ENCODE measurements around the gene FIBP. TPM values are rescaled to one million over a fixed set of nuclear protein-coding genes. Genes with fewer than 3 reads are reported as not detected.

Gene FIBP
- total RNA-seq, 2 experiments from 2014 or later, result 78.8 to 79.9 TPM

DNA sequence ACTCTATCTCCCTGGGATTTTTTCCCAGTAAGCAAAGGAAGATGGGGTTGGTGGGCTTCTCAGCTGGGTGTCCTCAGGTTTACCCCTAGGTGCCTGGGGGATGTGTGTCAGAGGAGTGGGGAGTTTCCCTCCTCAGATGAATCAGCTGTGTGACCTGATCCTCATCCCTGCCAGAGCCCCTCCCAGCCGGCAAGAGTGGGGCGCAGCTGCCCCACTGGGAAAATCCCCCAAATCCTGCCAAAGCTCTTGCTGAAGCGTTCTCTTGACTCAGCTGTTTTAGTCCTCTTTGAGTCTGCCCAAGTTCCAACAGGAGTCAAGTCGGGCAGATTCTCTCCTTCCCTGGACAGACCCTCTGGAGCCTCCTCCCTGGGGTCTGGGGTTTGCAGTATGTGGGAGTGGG lies 24.6 kb upstream of the FIBP start:
- H3K9me3 Mint-ChIP-seq, result no peaks in the 10 kb centered on the region
- peaks cover 26% of the 10 kb centered on the region for H3K4me1 Mint-ChIP-seq (ENCODE audit: low read depth)
- intact Hi-C loops (cut with micrococcal nuclease), result no loop called here
- no peak for DNase-seq
- peaks cover 4% of the 10 kb centered on the region for H3K27me3 Mint-ChIP-seq
- H3K4me3 Mint-ChIP-seq, result no peak overlapping the region
- H3K36me3 Mint-ChIP-seq (ENCODE audit: low read depth), result peaks cover 7% of the 10 kb centered on the region
- ChIA-PET POLR2A (interaction anchor here (2.5 kb wide), 1 partner anchor 12 kb away, joined by 12 read pairs; the partner anchor contains the start of gene FOSL1), CTCF (interaction anchor here (1.2 to 1.5 kb wide), 2 partner anchors 10 to 28 kb away, joined by 3 read pairs; no protein-coding TSS in a partner anchor)
- H3K27ac Mint-ChIP-seq, result no peak overlapping the region
- ATAC-seq, result peak; percentile 32
- TF ChIP-seq, protein P1, sequence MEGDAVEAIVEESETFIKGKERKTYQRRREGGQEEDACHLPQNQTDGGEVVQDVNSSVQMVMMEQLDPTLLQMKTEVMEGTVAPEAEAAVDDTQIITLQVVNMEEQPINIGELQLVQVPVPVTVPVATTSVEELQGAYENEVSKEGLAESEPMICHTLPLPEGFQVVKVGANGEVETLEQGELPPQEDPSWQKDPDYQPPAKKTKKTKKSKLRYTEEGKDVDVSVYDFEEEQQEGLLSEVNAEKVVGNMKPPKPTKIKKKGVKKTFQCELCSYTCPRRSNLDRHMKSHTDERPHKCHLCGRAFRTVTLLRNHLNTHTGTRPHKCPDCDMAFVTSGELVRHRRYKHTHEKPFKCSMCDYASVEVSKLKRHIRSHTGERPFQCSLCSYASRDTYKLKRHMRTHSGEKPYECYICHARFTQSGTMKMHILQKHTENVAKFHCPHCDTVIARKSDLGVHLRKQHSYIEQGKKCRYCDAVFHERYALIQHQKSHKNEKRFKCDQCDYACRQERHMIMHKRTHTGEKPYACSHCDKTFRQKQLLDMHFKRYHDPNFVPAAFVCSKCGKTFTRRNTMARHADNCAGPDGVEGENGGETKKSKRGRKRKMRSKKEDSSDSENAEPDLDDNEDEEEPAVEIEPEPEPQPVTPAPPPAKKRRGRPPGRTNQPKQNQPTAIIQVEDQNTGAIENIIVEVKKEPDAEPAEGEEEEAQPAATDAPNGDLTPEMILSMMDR (IDR thresholded peaks at IDR 0.05), result no peak

DNA sequence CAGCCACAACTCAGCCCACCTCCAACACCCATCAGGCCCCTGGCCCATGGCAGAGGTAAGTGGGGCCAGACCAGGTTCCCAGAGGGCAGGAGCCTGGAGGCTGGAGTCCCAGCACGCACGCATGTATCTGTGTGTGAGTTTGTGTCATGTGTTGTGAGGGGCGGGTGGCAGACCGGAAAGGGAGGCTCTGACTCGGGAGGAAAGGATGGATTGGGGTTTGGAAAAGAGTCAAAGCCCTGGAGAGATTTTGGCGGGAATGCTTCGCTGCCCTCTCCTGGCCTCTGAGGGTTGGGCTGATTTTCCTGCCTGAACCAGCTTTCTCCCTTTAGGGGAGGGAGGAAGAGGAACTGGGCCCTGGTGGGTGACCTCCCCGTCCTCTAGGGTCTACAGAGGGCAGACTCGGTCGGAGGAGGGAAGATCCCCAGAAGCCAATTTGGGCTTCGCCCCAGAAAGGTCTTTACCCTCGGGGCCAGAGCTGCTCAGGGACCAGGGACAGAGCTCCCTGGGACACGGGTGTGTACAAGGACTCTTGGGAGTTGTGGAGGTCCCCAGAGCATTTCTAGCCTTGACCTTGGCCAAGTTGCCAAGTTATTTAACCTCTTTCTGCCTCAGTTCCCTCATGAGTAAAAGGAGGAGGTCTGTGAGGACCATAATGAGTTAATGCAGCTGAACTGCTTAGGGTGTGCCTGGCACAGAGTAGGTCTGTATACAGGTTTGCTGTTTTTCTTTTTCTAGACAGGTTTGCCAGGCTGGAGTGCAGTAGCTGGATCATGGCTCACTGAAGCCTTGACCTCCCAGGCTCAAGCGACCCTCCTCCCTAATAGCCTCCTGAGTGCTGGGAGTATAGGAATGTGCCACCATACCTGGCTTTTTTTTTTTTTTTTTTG lies 23.7 kb upstream of the FIBP start:
- intact Hi-C loops (cut with micrococcal nuclease), result no loop called here
- no peak overlapping the region for H3K4me3 Mint-ChIP-seq

DNA sequence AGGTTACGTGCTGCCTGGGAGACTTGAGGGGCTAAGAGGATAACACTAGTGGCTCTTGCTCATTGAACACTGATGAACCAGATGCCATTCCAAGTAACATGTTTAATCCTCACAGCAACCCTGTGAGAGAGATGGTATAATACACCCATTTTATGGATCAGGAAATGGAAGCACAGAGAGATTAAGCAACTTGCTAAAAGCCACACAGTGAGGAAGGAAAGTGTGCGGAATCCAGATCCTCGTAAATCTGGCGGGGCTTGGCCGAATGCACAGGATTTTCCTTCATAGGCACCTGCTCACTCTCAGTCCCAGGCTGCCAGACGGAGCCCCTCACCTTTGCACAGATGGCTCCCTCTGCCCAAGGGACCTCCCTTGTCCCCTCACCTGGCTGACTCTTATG lies 19.6 kb upstream of the FIBP start:
- peaks cover 6% of the 10 kb centered on the region for H3K27me3 Mint-ChIP-seq
- no peak overlapping the region for H3K27ac Mint-ChIP-seq
- POLR2A ChIA-PET, result interaction anchor here (1.0 to 2.5 kb wide), 3 partner anchors 10 to 62 kb away, joined by 4 to 11 read pairs (median 11); partner anchors contain the start of genes C11orf68 and CCDC85B
- H3K9me3 Mint-ChIP-seq, result no peaks in the 10 kb centered on the region
- intact Hi-C loops (cut with micrococcal nuclease), result no loop called here
- no peaks in the 10 kb centered on the region for H3K36me3 Mint-ChIP-seq (ENCODE audit: low read depth)
- no peak for DNase-seq
- H3K4me3 Mint-ChIP-seq, result no peak overlapping the region
- ATAC-seq, result no peak
- CTCF ChIA-PET, result interaction anchor here (2.0 kb wide), 1 partner anchor 14 kb away, joined by 5 read pairs; no protein-coding TSS in a partner anchor
- H3K4me1 Mint-ChIP-seq (ENCODE audit: low read depth), result peaks cover 7% of the 10 kb centered on the region
- TF ChIP-seq, protein P1 (IDR thresholded peaks at IDR 0.05), result no peak

More for the DNA sequence above, 23.7 kb upstream of the FIBP start:
- peaks cover 4% of the 10 kb centered on the region for H3K36me3 Mint-ChIP-seq (ENCODE audit: low read depth)
- ATAC-seq (no peak), DNase-seq (no peak)
- CTCF ChIA-PET, result interaction anchor here (1.2 to 1.5 kb wide), 2 partner anchors 11 to 27 kb away, joined by 3 read pairs; no protein-coding TSS in a partner anchor
- peaks cover 20% of the 10 kb centered on the region for H3K4me1 Mint-ChIP-seq (ENCODE audit: low read depth)
- POLR2A ChIA-PET, result interaction anchor here (0.9 to 2.5 kb wide), 2 partner anchors 11 to 18 kb away, joined by 3 to 12 read pairs; partner anchors contain the start of gene FOSL1
- H3K27me3 Mint-ChIP-seq, result peaks cover 4% of the 10 kb centered on the region
- no peak overlapping the region for H3K27ac Mint-ChIP-seq
- TF ChIP-seq, protein P1 (IDR thresholded peaks at IDR 0.05), result no peak
- H3K9me3 Mint-ChIP-seq, result no peaks in the 10 kb centered on the region

DNA sequence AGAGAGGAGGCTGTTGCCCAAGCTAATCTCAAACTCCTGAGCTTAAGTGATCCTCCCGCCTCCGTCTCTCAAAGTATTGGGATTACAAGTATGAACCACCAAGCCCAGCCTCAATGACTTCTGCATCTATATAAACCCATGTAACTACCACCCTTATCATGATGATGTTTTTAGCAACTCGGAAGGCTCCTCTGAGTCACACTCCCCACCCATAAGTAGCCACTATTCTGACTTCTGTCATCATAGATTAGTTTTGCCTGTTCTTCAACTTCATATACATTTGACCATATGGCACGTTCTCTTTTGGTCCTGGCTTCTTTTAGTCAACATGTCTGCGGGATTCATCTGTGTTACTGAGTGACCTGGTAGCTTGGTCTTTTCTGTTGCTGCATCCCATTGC lies 18.3 kb upstream of the FIBP start:
- POLR2A ChIA-PET, result interaction anchor here (0.8 to 1.9 kb wide), 4 partner anchors 11 to 126 kb away, joined by 3 to 5 read pairs (median 4); partner anchors contain the start of gene AP5B1
- no peak for DNase-seq
- intact Hi-C loops (cut with micrococcal nuclease), result no loop called here
- H3K4me3 Mint-ChIP-seq, result no peak overlapping the region
- no peaks in the 10 kb centered on the region for H3K36me3 Mint-ChIP-seq (ENCODE audit: low read depth)
- TF ChIP-seq, protein P1 (IDR thresholded peaks at IDR 0.05), result no peak
- no peak for ATAC-seq
- H3K4me1 Mint-ChIP-seq (ENCODE audit: low read depth), result peaks cover 11% of the 10 kb centered on the region
- peaks cover 9% of the 10 kb centered on the region for H3K27me3 Mint-ChIP-seq
- CTCF ChIA-PET, result interaction anchor here (1.2 to 2.0 kb wide), 4 partner anchors 13 to 116 kb away, joined by 3 to 5 read pairs (median 4); no protein-coding TSS in a partner anchor
- no peaks in the 10 kb centered on the region for H3K9me3 Mint-ChIP-seq
- H3K27ac Mint-ChIP-seq, result no peak overlapping the region
